ENCODE data around the gene MLXIP.

- TF ChIP-seq POLR2AphosphoS5 (IDR thresholded peaks at IDR 0.05; ENCODE audit: low read depth, low read length) (no peak), SIN3A (IDR thresholded peaks at IDR 0.05; ENCODE audit: borderline replicate concordance, insufficient read depth, low read length) (no peak)
Measured at GRCh38 chr12:122142857-122143256, 64.3 kb downstream of the MLXIP start.

Measured in PFSK-1 (cell line).